NCI-H69 (cell line): ENCODE measurements around the gene C10orf143.
A peak's percentile ranks its signal among the peaks of the same experiment; 100 is the strongest.
"Not testable (repeated sequence)": the region's sequence is repeated elsewhere in the genome, so short reads cannot be mapped to it uniquely, and the experiment has no call there.

Experiments used
- DNase-seq: peaks from one replicate; lab custom pipeline; 2025; lab: John Stamatoyannopoulos, UW

C10orf143 gene

DNA sequence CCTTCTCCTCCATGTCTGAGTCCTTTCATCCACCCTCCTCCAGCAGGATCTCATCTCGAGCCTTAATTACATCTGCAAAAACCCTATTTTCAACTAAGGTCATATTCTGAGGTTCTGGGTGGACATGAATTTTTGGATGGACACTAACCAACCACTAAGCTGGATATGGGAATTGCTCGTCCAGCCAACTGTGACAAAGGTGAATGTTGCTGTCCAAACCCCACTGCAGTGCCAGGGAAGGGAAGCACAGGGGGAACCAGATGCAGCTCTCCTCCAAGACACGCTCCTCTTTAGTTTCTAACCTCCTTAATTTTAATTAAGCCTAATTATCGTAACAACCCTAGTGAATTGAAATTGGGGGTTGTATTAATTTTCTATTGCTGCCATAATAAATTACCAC, 81.4 kb downstream of the C10orf143 start:
- DNase-seq: no peak

DNA sequence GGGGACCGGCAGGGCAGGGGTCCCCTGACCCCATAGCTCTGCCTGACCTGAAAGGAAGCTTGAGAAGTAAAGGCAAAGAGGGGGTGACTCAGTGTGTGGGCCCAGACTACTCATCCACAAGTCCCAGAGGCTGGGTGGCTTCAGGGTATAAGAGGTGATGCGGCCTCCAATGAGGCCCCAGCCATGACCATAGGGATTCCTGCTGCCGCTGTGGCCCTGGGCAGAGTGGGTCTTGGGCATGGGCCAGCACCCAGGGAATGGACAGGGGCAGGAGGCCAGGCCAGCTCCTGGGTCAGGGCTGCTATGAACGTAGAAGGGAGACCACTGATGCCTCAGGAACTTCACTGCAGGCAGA, 82.2 kb downstream of the C10orf143 start:
- DNase-seq: no peak

DNA sequence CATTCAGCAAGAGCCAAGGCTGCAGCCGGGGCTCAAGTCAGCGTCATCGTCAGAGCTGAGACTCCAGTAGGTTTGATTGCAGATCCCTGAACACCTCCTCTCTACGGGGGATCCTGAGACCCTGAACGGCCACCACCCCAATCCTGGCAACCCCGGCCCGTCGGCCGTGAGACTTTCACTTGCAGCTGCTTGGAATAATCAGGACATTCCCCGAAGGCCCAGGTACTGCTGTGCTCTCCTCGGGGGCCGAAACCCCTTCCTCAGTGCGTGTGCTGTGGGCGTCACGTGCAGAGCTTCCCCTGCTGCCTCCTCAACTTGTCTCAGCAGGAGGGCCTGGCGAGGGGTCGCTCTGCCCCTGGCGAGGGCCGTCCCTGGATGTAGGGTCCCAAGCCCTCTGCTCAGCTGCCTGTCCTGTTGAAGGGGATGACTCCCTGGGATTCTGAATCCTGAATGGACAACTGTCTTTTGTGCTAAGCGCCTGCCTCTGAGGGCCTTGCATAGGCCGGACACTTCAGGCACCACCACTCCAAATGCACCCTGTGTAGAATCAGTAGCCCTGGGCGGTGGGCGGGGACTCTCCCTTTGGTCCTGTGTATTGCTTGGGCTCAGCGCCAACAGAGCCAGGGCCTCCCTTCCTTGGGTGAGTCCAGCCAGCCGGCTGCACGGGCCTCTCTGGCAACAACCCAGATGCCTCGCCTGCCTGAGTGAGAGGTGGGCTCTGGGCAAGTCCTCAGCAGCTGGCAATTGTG, 82.7 kb downstream of the C10orf143 start:
- peak; percentile 76 for DNase-seq

DNA sequence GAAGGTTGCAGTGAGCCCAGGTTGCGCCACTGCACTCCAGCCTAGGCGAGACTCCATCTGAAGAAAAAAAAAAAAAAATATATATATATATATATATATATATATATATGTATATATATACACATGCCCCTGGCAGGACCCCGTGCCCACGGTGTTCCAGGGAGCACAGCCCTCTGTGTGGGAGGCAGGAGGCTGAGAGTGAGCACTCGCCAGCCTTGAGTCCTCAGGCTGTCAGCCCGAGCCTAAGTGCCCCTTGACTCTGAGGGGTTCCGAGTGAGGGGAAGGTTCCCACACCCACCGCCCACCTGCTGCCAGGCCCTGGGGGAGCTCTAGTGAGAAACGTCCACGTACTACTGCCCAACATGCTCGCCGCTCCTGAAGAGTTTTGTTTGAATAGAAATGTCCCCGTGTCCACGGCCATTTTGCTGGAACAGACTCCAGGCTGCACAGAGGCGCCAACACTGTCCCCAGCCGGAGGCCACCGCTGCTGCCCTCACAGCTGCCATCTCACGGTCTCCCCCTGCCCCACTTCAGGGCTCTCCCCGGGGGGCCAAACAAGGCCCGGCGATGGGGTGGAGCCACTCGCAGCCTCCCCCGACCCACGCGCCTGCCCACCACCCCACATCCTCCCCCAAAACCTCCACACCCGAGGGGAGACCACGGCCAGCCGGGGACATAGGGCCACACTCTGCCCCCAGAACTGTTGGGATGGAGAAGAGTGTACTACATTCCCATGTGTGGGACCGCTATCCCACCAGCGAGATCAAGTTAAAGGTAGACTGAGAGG, 83.8 kb downstream of the C10orf143 start:
- no peak for DNase-seq

DNA sequence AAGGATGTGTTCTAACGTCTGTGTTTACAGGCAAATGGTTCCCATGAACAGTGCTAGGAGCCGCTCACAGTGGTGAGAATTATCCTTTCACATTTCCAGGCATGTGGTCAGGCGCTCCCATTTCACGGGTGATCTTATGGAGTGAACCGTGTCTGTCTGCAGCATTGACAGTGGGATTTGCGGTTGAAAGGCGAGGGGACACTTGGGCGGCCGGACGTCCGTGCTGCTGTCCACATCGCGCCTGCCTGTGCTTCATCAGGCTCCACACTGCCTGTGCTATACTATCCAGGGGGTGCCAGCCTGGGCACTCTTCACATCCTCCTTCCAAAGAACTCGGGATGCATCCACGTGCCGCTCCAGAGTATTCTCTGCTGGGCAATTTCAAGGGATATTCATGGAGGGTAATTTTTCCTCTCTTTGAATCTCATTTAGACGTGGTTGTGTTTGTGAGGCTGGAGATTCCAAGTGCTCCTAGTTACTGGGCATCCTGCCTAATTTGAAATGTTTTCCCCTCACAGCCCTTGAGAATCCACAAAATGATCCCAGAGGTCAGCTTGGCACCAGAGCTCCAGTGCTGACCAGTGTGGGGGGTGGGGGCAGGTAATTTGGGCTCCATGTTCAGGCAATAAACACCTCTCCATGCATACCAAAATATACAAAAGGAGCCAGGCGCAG, 84.7 kb downstream of the C10orf143 start:
- no peak for DNase-seq

DNA sequence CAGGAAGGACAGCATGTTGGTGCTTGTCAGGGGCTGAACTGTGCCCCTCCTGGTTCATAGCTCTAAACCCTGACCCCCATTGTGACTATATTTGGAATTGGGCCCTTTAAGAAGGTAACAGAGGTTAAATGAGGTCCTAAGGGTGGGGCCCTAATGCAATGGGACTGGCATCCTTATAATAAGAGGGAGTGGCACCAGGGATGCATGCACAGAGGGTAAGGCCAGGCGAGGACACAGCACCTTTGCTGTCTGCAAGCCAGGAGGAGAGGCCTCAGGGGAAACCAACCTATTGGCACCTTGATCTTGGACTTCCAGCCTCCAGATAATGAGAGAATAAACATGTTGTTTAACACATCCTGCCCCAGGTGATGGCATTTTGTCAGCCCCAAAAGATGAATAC, 85.3 kb downstream of the C10orf143 start:
- no peak for DNase-seq

DNA sequence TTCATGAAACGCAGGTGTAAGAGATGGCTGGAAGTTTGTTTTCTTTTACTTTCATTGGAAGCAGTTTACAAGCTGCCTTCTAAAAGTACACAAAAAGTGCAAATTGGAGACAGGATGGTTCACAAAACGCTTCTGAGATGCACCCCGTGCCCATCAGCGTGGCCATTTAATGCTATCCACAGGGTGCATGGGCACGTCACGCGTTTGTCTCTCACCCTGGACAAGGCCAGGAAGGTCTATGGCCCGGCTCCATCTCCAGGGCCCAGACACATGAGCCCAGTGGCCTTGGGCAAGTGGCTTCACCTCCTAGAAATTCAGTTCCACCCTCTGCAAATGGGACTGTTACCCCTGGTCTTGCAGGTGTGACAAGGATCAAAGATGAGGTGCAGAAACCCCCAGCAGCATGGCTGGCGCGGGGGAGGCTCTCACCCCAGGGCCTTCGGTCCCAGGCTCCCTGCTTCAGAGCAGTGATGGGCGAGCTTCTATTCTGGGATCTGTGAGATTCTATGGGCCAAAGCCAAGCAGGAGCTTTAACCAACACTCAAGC, 85.8 kb downstream of the C10orf143 start:
- no peak for DNase-seq

DNA sequence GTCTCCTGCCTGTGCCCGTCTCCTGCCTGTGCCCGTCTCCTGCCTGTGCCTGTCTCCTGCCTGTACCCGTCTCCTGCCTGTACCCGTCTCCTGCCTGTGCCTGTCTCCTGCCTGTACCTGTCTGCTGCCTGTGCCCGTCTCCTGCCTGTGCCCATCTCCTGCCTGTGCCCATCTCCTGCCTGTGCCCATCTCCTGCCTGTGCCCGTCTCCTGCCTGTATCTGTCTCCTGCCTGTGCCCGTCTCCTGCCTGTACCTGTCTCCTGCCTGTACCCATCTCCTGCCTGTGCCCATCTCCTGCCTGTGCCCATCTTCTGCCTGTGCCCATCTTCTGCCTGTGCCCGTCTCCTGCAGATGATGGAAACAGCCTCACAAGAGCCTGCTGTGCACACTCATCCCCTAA, 86.3 kb downstream of the C10orf143 start:
- DNase-seq: not testable (repeated sequence)

DNA sequence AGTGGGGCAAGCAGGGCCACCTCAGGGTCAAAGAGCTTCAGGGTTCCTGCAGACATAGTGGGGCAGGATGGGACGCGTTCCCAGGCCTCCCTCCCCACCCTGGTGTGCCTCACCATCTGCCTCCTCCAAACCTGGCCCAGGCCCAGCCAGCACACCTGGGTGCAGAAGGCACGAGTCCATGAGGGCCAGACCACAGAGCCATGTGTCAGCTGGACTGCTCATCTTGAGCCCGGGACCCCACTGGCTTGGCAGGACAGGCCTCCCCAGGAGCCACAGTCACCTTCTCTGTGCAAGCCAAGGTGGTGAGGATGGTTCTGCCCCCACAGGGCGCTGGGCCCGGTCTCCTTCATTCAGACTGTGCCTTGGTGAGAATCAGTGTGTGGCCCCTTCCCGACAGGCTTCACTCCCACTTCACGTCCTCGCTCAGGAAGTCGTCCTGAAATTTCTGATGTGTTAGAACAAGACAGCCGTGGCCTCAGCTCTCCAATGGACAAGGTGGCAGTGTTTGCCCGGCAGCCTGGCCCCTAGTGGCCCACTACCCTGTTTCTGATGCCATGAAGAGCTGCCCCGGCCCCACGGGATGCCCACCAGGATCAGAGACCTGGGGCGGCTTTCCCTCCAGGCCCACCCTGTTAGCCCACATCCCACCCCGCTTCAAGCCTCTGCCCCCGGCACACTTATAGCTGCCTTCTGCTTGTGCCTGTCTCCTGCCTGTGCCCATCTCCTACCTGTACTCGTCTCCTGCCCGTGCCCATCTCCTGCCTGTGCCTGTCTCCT, 87.0 kb downstream of the C10orf143 start:
- DNase-seq: no peak

DNA sequence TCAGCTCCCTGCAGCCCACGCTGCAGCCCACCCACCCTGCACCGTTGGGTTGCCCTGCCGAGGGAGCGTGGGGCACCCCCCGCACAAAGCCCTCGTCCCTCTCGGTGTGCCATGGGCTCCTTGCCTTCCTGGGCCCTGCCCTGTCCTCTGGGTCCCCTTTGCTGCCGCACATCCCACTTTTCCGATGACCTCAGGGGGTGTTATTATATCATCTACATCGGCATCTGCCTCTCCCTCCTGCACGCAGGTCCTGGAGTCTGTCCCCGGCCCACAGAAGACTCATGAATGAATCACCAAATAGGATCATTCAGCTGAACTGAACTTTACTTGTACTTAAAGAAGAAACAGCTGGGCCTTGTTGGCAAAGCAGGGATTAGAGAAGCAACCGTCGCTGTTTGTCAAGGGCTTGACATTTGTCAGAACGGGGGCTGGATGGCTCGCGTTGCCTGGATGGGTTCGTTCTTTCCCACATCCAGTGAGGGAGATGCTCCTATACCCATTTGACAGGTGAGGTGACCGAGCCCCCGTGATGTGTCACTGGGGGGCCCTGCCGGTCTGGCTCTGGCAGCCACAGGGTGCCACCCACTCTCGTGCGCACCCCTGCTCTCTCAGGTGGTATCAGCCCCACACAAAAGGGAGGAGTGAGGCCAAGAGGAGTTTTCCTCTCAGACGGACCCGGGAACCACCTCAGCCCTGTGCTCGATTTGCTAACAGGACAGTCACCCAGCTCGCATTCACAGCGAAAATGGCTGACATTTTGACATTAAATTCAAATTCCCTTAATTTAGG, 87.9 kb downstream of the C10orf143 start:
- DNase-seq: no peak

DNA sequence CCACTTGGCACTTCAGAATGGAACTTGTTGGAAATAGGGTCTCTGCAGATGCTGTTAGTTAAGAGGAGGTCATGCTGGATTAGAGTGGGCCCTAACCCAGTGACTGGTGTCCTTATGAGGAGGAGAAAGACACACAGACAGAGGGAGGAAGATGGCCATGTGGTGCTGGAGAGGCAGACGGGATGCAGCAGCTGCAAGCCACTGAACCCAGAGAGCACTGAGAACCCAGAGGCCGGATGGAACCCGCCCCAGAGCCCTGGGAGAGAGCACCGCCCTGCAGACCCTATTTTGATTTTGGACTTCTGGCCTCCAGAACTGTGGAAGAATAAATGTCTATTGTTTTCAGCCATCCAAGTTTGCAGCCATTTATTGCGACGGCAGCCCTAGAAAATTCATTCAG, 88.5 kb downstream of the C10orf143 start:
- DNase-seq: no peak

DNA sequence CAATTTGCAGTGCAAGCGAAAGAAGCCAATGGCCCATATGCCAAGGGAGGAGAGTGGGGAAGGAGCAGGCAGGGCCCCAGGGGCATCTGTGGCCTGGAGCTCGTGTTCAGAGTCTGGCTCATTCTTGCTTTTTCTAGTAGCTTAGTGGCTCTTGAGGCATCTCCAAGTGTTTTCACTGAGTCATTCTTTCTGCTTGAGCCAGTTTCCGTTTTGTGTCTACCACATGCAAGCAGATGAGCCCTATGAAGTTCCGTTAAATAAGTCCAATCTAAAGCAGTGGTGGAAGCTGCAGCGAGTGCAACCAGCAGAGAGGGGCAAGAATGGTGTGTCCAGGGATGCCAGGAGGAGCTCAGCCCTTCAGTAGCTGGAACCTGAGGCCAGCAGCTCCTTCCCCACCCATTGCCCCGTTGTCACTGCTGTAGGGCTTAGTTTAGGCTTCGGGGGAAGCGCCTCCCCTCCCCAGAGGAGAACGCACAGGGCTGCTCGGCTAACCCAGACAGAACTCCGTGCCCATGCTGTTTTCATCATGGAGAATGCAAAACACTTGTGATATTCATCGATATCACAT, 89.2 kb downstream of the C10orf143 start:
- DNase-seq: no peak

DNA sequence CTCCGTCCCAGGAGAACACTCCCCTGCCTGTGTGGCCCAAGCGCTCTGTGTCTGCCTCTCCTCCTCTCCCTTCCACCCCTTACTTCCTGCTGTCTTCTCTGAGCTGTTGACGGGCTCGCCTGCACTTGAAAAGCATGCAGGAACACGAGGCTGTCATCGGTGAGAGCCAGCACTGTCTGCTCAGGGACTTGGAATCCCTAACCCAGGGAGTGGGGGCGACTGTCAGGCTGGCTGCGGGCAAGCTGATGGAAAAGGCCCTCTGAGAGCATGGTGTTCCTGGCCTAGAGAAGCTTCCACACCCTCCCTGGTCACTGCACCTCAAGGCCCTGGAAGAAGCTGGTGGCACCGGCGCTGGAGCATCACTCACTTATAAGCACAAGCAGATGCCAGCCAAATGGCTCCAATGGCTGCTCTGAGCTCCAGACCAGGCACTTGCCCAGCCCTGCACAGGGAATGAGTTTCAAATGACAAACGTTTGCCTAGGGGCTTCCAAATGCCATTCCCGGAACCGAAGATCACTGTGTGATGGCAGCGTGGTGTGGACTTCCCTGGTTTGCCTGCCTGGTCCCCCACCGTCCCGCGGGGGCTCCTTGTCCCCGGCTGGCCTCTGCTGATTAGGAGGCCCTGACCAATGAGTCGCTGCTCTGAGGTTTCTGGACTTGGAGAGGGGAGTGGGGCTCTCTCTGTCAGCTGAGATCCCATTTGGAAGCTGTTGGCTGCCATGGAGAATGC, 89.8 kb downstream of the C10orf143 start:
- no peak for DNase-seq

DNA sequence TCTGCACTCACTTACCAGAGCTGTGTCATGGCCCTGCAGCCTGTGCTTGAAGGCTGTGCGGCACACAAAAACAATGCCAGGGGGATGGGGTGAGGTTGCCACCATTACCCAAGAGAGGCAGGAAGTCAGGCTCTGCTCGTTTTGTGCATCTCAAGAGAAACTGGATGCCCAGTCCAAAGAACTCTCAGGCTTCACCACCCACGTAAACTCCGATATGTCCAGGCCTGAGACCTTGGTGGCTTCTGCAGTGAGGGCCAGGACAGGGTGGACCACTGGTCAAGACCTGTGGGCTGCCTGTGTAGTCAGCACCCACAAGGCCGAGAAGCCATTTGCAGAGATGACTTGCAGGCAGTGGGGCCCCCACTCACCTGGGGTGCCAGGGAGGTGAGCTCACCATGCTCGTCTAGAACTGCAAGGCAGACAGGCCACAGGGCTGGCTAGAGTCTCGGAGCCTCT, 91.9 kb downstream of the C10orf143 start:
- DNase-seq: no peak

DNA sequence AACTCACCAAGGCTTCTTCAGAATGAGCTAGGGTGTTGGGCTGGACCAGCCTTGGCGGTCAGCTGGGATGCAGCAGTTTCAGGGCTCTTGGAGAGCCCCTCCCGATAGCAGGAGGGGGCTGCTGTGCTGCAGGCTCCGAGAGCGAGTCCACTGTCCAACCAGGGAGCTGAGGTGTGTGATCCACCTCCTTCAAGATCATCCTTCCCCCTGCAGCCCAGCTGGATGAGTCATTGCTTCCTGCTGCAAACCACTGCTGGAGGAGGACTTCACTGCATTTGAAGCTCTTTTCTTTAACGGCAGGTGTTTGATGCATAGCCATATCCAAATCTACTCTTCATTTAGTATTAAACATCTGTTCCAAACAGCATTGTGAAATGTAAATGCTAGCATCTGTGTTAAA, 92.4 kb downstream of the C10orf143 start:
- DNase-seq: no peak

DNA sequence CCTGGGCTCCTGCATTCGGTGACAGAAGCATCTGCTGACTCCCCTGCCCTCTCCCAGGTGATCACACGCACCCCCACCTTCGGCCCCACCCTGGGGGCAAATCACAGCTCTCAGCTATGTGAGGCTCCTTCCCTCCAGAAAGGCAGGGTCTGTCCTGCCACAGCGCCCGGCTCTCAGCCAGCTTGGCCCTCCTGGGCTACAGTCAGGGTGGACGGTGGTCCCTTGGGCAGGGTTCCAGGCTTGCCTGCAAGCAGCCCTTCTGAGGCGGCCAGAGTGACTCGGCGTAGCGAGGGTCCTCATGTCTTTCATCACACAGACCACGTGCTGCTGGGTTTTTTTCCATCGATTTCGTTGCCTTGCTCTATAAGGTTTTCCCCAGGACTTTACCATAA, 93.0 kb downstream of the C10orf143 start:
- DNase-seq: no peak

DNA sequence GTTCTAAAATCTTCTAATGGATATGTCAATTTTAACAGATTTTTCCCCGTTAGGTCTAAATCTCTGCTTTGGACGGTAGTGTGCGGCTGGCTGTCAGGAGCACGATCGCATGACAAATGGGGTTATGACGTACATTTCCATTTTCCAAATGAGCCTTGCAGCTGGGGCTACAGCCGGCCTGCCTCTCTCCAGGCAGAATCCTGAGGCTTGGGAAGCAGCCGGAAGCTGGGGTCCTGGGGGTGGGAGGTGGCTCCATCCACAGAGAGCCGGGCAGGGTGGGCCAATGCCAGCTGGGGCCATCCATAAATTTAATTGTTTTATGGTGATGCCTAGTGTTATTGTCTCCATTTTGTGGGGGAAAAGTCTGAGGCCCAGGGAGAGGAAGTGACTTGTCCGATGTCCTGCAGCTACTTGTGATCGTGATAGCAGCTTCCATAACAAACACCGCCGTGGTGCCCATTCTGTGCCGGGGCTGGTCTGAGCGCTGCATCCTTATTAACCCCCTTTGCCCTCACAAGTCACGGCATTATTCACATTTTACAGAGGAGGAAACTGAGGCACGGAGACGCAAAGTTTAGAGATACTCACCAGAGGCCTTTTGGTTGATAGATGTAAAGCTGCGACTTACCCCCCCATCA, 93.5 kb downstream of the C10orf143 start:
- no peak for DNase-seq

DNA sequence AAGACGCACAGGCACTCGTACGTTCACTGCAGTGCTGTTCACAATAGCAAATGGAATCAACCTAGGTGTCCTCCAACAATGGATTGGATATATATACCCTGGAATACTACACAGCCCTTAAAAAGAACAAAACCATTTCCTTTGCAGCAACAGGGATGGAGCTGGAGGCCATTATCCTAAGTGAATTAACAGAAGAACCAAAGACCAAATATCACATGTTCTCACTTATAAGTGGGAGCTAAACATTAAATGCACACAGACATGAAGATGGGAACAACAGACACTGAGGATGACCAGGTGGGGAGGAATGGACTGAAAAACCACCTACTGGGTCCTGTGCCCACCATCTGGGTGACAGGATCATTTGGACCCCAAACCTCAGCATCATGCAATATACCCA, 94.5 kb downstream of the C10orf143 start:
- no peak for DNase-seq

DNA sequence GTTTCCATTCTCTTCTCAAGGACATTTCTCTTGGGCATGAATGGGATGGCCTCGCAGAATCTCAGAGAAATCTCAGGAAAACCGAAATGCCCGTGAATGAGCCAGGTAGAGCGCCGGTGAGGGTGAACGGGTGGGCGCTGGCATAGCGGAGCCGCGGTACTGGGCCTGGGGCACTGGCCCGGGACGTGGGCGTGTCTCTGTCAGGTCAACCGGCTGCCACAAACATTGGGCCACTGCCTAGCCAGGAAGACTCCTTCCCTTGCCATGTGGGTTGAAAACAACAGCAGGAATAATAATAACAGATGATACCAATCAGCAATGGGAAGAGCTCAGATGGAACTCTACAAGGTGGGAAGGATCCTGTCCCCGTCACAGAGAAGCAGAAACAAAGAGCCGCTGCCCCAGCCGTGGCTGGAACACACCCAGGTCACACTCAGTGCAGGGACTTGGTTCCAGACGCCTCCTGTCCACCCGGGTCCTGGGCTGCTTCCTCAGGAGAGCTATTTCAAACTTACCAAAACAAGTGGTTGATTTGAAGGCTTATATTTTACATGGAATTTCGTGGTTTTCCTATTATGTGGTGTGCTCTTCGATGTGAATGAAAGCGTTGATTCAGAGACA, 95.4 kb downstream of the C10orf143 start:
- no peak for DNase-seq
